Naive thymus-derived CD8-positive, alpha-beta T cell (primary cell): ENCODE measurements around the gene KLC4. TPM values are rescaled to one million over a fixed set of nuclear protein-coding genes. Genes with fewer than 3 reads are reported as not detected.
A peak's percentile ranks its signal among the peaks of the same experiment; 100 is the strongest.

Experiments
- ATAC-seq, 2 donors: fragments of 150-1000 bp; cut with Tn5 transposase in 1 of 2; sonication (Bioruptor Pico), chemical (Tn5 transposase) in 1 of 2; 1 replicate in 1 of 2; 2 replicates in 1 of 2; pipeline ENCODE4 v1.10.0; 2021; ENCODE audit warnings: mild to moderate bottlenecking in 2 of 2, moderate library complexity in 2 of 2
- POLR2A ChIA-PET: fragments of 350-600 bp; sonication (Branson Sonifier 250); formaldehyde crosslinking; loops from one replicate; lab custom pipeline; 2021; ENCODE audit warnings: antibody characterized with exemption; lab: Charles Lee
- DNase-seq, 10 donors: peaks; one replicate each; pipeline versions ENCODE4 v3.0.0 to v3.0.0-alpha.2; 2020 to 2022
- H3K27ac Mint-ChIP-seq, 10 donors: one replicate each; pipeline ENCODE4 v1.8.0; 2020 to 2022; ENCODE audit warnings: mild to moderate bottlenecking in 10 of 10, mixed read lengths in 10 of 10, moderate library complexity in 4 of 10, inconsistent platforms in 1 of 10
- H3K27me3 Mint-ChIP-seq, 5 donors: one replicate each; pipeline ENCODE4 v1.8.0; 2021 to 2022; ENCODE audit warnings: mixed read lengths in 5 of 5
- H3K36me3 Mint-ChIP-seq, 3 donors: one replicate each; pipeline ENCODE4 v1.8.0; 2020 to 2022; ENCODE audit warnings: mixed read lengths in 3 of 3, mild to moderate bottlenecking in 2 of 3, inconsistent platforms in 1 of 3
- H3K4me1 Mint-ChIP-seq, 4 donors: one replicate each; pipeline ENCODE4 v1.8.0; 2021 to 2022; ENCODE audit warnings: mixed read lengths in 4 of 4
- H3K4me3 Mint-ChIP-seq, 10 donors: one replicate each; pipeline ENCODE4 v1.8.0; 2020 to 2022; ENCODE audit warnings: mild to moderate bottlenecking in 10 of 10, mixed read lengths in 10 of 10, moderate library complexity in 6 of 10, inconsistent platforms in 1 of 10
- H3K9me3 Mint-ChIP-seq, 9 donors: one replicate each; pipeline ENCODE4 v1.8.0; 2020 to 2022; ENCODE audit warnings: mixed read lengths in 9 of 9, mild to moderate bottlenecking in 3 of 9, inconsistent platforms in 1 of 9, moderate library complexity in 1 of 9
- polyA plus RNA-seq, 3 donors: library from polyadenylated mRNA; unstranded; fragments of 300-500 nt; fragmentation: Illumina TruSeq; gene quantifications; one replicate each; pipeline ENCODE4 v1.2.3, GENCODE V29; 2021
- total RNA-seq, 8 experiments: library from RNA in 2 of 8; stranded (reverse) in 2 of 8; gene quantifications; one replicate each; pipeline ENCODE4 v1.2.3 and lab custom pipeline; 2021 to 2026

The KLC4 gene
- 10 to 100 TPM; 57.2 to 64.6 TPM for total RNA-seq
- 10 to 100 TPM in 2 of 3 donors, 1 to 10 TPM in 1; 9.9 to 12.7 (median 10.9) TPM for polyA plus RNA-seq
- total RNA-seq (lab: John Stamatoyannopoulos, UW) = 12.5 to 50.1 (median 25.5) reads per million in 6 experiments

DNA sequence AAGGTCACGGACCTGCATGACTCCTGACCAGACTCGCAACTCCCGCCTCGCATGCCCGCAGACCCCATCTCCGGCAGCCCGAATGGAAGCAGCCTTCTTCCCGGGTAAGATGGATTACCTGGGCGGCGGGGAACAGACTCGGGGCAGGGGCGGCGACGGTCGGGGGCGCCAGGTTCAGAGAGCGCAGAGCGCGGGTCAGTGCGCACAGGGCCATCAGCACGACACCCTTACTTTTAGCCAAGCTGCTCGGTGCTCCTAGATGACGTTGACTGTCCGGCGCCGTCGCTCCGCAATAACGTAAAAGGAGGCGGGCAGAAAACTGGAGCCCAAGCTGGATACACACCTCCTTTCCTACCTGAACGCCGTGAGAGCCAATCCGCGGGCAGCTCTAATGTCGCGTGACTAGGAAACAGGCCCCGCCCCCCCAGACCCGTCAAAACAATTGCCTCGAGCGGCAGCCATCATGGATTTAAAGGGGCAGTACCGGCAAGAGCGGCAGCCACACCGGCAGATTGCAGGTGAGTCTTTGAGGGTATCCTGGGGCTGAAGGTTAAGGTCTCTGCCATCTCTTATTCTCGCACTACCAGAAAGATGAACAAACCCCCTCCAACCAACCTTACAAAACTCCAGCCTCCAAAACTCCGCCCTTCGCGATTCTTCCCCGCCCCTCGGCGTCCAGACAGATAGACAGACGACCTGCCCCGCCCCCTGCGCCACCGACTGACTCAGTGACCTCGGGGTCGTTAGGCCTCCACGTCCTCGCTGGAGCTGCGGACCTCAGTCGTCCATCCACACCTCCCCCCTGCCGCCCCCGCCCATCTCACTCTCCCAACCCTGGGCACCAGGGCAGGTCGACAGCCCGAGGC, at the start of gene KLC4, which contains the start of gene MRPL2:
TSS of gene KLC4 (plus strand) at position 464 of the 866 bp plus-strand sequence. CDS start 1,705 bp downstream, outside the sequence.
TSS of gene MRPL2 (minus strand) at position 267 of the 866 bp plus-strand sequence. CDS start at position 214, 53 bp downstream.
- Mint-ChIP-seq H3K27me3 (no peaks in the 10 kb centered on the region), H3K4me1 (peaks cover 17 to 49% (median 40%) of the 10 kb centered on the region in 4 donors), H3K4me3 (peak within 1 kb of the TSS; percentile 93 to 99 (median 95)), H3K9me3 (no peaks in the 10 kb centered on the region), H3K36me3 (peaks cover 0 to 45% (median 13%) of the 10 kb centered on the region in 3 donors), H3K27ac (peak within 1 kb of the TSS; percentile 96 to 100 (median 99))
- POLR2A ChIA-PET = interaction anchor here (0.9 to 3.3 kb wide), 16 partner anchors 10 to 495 kb away, joined by 3 to 41 read pairs (median 5); partner anchors contain the start of genes CNPY3, DNPH1, KLHDC3 and MEA1
- DNase-seq = peak; percentile 91 to 98 (median 96)
- ATAC-seq = peak; percentile 94 to 98

DNA sequence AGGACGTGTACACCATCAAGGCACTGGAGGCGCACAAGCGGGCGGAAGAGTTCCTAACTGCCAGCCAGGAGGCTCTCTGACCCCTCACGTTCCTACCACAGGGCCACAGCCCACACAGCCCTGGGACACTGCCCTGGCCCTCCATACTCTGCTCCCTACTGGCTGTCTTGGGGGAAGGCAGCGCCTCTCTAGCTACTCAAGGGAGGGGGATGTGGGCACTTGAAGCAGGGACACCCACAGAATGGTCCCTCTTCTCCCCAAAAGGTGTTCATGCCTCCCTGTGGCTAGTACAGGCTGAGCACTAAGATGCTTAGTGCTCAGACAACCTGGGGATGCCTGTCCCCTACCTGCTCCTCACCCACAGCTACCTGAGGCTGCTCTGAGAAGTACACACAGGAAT, 48.2 kb upstream of the KLC4 start:
- H3K36me3 Mint-ChIP-seq = peaks cover 0 to 59% (median 2%) of the 10 kb centered on the region in 3 donors
- H3K27ac Mint-ChIP-seq = peak overlapping the region in 5 of 10 donors; percentile 31 to 82 (median 48)
- H3K9me3 Mint-ChIP-seq = no peaks in the 10 kb centered on the region
- ATAC-seq = no peak
- no peaks in the 10 kb centered on the region for H3K27me3 Mint-ChIP-seq
- H3K4me1 Mint-ChIP-seq = peaks cover 34 to 60% (median 49%) of the 10 kb centered on the region in 4 donors
- POLR2A ChIA-PET = interaction anchor here (0.8 to 7.8 kb wide), 9 partner anchors 9 to 121 kb away, joined by 3 to 109 read pairs (median 5); partner anchors contain the start of genes CNPY3, KLC4, MRPL2 and PEX6
- peak overlapping the region in 5 of 10 donors; percentile 22 to 63 (median 48) for H3K4me3 Mint-ChIP-seq
- no peak for DNase-seq

DNA sequence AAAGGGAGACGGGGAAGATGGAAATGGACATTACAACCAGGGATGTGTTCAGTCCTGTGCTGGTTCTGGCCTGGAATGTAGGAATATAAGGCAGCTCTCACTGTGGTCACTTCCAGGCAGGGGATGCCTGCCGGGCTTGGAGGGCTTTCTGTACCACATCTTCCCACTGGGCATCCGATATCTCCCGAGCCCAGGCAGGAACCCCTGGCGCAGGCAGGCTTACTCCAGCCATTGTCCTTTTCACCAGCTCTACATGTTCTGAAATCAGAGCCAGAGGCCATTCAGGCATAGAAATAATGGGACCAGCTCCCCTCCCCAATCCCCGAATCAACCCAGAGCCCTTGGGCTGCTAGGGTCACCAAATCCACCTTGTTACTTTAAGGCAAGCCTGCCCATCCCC, 47.1 kb upstream of the KLC4 start:
- Mint-ChIP-seq H3K27me3 (no peaks in the 10 kb centered on the region), H3K4me1 (peaks cover 41 to 71% (median 60%) of the 10 kb centered on the region in 4 donors), H3K27ac (peak overlapping the region; percentile 82 to 98 (median 95)), H3K4me3 (peak overlapping the region; percentile 89 to 97 (median 94)), H3K9me3 (no peaks in the 10 kb centered on the region), H3K36me3 (peaks cover 0 to 59% (median 2%) of the 10 kb centered on the region in 3 donors)
- DNase-seq (no peak), ATAC-seq (no peak)
- POLR2A ChIA-PET = interaction anchor here (0.6 to 7.8 kb wide), 8 partner anchors 25 to 634 kb away, joined by 3 to 109 read pairs (median 28); partner anchors contain the start of genes CNPY3, KLC4, MRPL2 and PEX6

DNA sequence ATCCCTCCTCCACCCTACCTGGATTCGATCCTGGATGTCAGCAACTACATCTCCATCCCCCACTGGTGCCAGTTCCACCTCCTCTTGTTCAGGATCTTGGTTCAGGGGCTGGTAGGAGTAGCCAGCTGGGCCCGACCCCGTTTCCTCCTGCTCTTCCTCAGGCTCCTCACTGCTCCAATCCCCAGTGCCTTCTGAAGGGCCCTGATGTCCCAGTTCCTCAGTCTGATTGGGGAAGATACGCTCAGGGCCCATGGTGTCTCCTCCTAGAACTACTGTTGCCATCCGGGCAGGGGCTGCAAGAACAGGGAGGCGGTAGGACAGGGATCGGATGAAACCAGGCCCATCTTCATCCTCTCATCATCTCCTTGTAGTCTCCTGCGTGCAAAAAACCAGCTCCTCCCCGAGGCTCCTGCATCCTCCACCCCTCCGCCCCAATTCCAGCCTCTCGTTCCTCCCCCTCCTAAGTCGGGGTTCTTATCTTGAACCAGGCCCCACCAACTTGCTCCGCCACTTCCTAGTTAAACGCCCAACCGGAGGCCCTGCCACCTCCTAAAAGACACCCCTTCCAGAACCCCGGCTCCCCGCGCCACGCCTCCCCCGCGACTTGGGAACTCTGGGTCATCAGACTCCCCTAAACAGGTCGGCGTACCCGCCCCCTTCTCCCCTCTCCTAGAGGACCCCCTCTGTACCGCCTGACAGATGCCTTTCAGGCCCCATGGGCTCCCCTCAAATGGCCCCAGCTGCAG, 46.2 kb upstream of the KLC4 start:
- DNase-seq = no peak
- peak overlapping the region; percentile 89 to 97 (median 94) for H3K4me3 Mint-ChIP-seq
- POLR2A ChIA-PET = interaction anchor here (0.5 to 7.8 kb wide), 21 partner anchors 9 to 1226 kb away, joined by 3 to 109 read pairs (median 4); partner anchors contain the start of genes ABCC10, CNPY3, CUL7 and KLC4
- no peak for ATAC-seq
- peaks cover 0 to 58% (median 2%) of the 10 kb centered on the region in 3 donors for H3K36me3 Mint-ChIP-seq
- H3K4me1 Mint-ChIP-seq = peaks cover 49 to 80% (median 66%) of the 10 kb centered on the region in 4 donors
- peak overlapping the region; percentile 82 to 98 (median 95) for H3K27ac Mint-ChIP-seq
- no peaks in the 10 kb centered on the region for H3K27me3 Mint-ChIP-seq
- H3K9me3 Mint-ChIP-seq = no peaks in the 10 kb centered on the region

DNA sequence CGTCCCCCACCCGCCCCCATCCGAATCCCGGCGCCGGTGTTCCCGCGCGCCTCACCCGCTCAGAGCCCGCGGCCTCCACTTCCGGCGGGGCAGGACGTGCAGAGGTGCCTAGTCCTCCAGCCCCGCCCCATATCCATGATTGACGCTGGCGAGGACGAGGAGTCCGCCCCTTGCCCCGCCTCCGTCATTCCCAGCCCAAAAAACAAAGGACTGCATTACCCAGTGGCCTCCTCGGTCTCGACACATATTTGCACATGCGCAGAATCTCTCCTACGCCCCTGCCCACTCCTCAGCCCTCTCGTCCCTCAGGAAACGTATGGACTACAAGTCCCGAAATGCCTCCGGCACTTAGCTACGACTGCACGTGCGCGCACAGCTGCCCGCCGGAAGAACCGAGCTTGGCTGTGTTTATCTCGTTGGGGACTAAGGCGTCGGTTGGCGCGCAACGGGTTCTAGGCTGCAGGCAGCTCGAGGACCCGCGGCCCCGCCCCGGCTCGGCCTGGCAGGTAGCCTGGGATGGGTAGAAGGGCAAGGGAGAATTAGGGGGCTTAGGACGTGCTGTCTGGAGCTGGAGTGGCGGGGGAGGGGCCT, 45.5 kb upstream of the KLC4 start, which contains the start of the genes KLHDC3 and MEA1:
TSS of gene KLHDC3 (plus strand) at position 407 of the 591 bp plus-strand sequence. CDS start 2,944 bp downstream, outside the sequence.
TSS of gene MEA1 (minus strand) at position 104 of the 591 bp plus-strand sequence. CDS start 133 bp downstream, outside the sequence.
- Mint-ChIP-seq H3K9me3 (no peaks in the 10 kb centered on the region), H3K4me1 (peaks cover 52 to 82% (median 68%) of the 10 kb centered on the region in 4 donors), H3K36me3 (peaks cover 0 to 58% (median 4%) of the 10 kb centered on the region in 3 donors), H3K27me3 (no peaks in the 10 kb centered on the region), H3K4me3 (peak within 1 kb of the TSS; percentile 89 to 97 (median 94)), H3K27ac (peak within 1 kb of the TSS; percentile 82 to 98 (median 95))
- POLR2A ChIA-PET = interaction anchor here (0.6 to 7.8 kb wide), 27 partner anchors 9 to 1227 kb away, joined by 3 to 109 read pairs (median 4); partner anchors contain the start of genes ABCC10, CNPY3, CUL7 and KLC4
- ATAC-seq (peak; percentile 92), DNase-seq (peak; percentile 93 to 100 (median 99))

DNA sequence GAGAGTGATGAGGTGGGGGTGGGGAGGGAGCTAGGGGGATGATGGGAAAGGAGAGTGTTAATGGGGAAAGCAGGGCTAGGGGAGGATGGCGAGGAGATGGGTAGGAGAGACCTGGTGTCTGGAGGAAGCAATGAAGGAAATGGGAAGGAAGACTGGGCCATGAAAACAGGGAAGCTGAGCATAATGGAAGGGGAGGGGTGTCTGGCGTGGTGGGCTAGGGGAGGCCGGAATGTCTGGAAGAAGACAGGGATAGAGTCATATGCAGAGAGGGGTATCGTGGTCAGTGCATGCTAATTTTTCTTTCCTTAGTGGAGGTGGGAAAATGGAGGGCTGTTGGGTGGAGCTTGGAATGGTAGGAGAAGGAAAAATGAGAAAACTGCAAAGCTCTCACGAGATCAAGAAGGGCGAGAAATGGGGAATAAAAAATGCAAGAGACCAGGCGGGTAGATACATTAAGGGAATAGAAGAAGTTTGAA, 45.0 kb upstream of the KLC4 start:
- Mint-ChIP-seq H3K9me3 (no peaks in the 10 kb centered on the region), H3K4me3 (peak overlapping the region; percentile 89 to 97 (median 94)), H3K36me3 (peaks cover 0 to 57% (median 4%) of the 10 kb centered on the region in 3 donors), H3K27ac (peak overlapping the region; percentile 57 to 98 (median 94)), H3K27me3 (no peaks in the 10 kb centered on the region), H3K4me1 (peaks cover 54 to 79% (median 68%) of the 10 kb centered on the region in 4 donors)
- POLR2A ChIA-PET = interaction anchor here (0.6 to 7.8 kb wide), 26 partner anchors 8 to 1228 kb away, joined by 3 to 109 read pairs (median 4); partner anchors contain the start of genes ABCC10, CNPY3, CUL7 and KLC4
- ATAC-seq = no peak
- no peak for DNase-seq

DNA sequence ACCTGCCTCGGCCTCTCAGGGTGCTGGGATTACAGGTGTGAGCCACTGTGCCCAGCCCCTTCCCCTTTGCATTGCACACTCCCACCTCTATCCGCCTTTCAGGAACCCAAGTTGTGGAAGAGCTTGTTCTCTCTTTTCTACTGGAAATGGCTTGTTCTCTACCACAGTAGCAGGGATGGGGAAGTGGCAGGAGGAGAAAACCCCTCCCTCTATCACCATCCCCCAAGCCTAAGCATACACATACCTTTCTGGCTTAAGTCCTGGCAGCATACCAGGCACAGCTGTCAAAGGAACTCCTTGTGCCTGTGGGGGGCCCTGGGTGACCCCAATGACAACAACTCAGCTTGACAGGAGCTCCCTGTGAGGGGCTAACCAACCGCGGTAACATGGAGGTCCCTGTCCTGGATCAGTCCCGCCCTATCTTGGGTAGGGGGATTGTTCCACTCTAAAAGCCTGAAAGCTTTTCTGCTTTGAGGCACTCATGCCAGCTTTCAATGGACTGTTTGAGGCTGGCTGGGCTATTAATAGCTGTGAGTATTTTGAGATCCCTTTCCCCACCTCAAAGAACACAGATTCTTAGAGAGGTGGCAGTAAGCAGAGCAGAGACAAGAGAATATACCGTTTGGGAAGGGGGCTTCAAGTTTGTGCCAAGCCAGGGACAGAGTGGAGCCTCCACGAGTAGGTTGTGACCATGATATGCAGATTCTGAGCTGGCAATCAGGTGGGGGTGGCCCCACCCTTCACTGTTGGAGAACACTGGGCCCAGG, 43.1 kb upstream of the KLC4 start:
- POLR2A ChIA-PET = interaction anchor here (0.5 to 7.8 kb wide), 8 partner anchors 32 to 353 kb away, joined by 3 to 109 read pairs (median 35); partner anchors contain the start of genes CNPY3, CUL7, KLC4 and MRPL2
- no peak for ATAC-seq
- peak overlapping the region in 8 of 10 donors; percentile 8 to 87 (median 45) for H3K27ac Mint-ChIP-seq
- H3K36me3 Mint-ChIP-seq = peaks cover 0 to 45% (median 4%) of the 10 kb centered on the region in 3 donors
- H3K4me1 Mint-ChIP-seq = peaks cover 54 to 74% (median 70%) of the 10 kb centered on the region in 4 donors
- peak overlapping the region; percentile 16 to 84 (median 54) for H3K4me3 Mint-ChIP-seq
- no peaks in the 10 kb centered on the region for H3K27me3 Mint-ChIP-seq
- no peak for DNase-seq
- no peaks in the 10 kb centered on the region for H3K9me3 Mint-ChIP-seq

DNA sequence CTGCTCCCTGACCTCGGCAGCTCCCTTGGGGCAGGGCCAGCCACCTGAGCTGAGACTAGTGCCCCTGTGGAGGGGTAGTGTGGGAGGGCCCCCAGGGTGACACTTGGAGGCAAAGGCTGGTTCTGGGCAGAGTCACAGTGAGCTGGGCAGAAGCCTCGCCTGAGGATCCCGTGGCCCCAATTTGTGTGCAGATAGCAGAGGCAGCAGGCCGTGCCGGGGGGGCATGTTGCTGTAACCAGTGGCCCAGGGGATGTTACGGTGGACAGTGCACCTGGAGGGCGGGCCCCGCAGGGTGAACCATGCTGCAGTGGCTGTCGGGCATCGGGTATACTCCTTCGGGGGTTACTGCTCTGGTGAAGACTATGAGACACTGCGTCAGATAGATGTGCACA, 42.5 kb upstream of the KLC4 start:
- DNase-seq = no peak
- Mint-ChIP-seq H3K9me3 (no peaks in the 10 kb centered on the region), H3K27ac (peak overlapping the region in 4 of 10 donors; percentile 36 to 87 (median 60)), H3K4me1 (peaks cover 52 to 72% (median 68%) of the 10 kb centered on the region in 4 donors), H3K36me3 (peaks cover 0 to 42% (median 4%) of the 10 kb centered on the region in 3 donors), H3K4me3 (peak overlapping the region in 1 of 10 donors; percentile 13), H3K27me3 (no peaks in the 10 kb centered on the region)
- POLR2A ChIA-PET = interaction anchor here (0.5 to 7.8 kb wide), 5 partner anchors 37 to 352 kb away, joined by 3 to 109 read pairs (median 29); partner anchors contain the start of genes CNPY3, CUL7, KLC4 and MRPL2
- ATAC-seq = no peak

DNA sequence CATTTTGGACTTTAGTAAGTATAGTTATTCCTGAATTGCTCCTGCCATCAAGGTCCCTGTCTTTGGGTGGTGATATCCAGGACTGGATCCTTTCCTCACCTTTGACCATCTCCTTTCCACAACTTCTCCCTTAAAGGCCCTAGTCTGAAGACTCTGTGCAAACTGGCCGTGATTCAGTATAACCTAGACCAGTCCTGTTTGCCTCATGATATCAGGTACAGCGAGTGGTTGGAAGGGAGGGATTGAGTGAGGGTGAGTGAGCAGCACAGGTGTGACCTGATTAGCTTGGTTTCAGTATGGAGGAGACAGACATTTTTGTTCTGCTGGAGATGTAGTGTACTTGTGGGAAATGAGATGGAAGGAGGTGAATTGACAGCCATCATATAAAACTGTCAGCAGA, 40.3 kb upstream of the KLC4 start:
- peak overlapping the region in 5 of 10 donors; percentile 15 to 78 (median 71) for H3K4me3 Mint-ChIP-seq
- H3K4me1 Mint-ChIP-seq = peaks cover 38 to 61% (median 57%) of the 10 kb centered on the region in 4 donors
- no peaks in the 10 kb centered on the region for H3K27me3 Mint-ChIP-seq

More for the DNA sequence above, 40.3 kb upstream of the KLC4 start:
- ATAC-seq (no peak), DNase-seq (no peak)
- Mint-ChIP-seq H3K36me3 (peaks cover 0 to 42% (median 4%) of the 10 kb centered on the region in 3 donors), H3K9me3 (no peaks in the 10 kb centered on the region), H3K27ac (peak overlapping the region in 6 of 10 donors; percentile 17 to 74 (median 46))
- POLR2A ChIA-PET = interaction anchor here (0.6 to 3.7 kb wide), 5 partner anchors 35 to 109 kb away, joined by 3 to 29 read pairs (median 12); partner anchors contain the start of genes CNPY3, CUL7, KLC4 and MRPL2
